NCI-H187 treated with DMSO at 0.1 percent for 48 hours (cell line): Measurements from ENCODE around the gene MYL10.

ENCODE experiments used
- DNase-seq: peaks from one replicate; lab custom pipeline; 2025; lab: John Stamatoyannopoulos, UW

MYL10 gene

GRCh38 chr7:101565601-101566209, 63.4 kb downstream of the MYL10 start:
- DNase-seq = no peak

GRCh38 chr7:101564778-101565211, 64.3 kb downstream of the MYL10 start:
- no peak for DNase-seq

- no peak for DNase-seq
These were observed 64.9 kb downstream of the MYL10 start for GRCh38 chr7:101563943-101564777.
